GM21381 (cell line): ENCODE measurements around the gene CLDN19.

Experiments used
- ATAC-seq: cut with Tn5 transposase; IDR thresholded peaks from one replicate; pipeline ENCODE4 v1.9.1; 2021; ENCODE audit warnings: mild to moderate bottlenecking, moderate library complexity; ENCODE audit not compliant: unreplicated experiment

CLDN19 gene, protein sequence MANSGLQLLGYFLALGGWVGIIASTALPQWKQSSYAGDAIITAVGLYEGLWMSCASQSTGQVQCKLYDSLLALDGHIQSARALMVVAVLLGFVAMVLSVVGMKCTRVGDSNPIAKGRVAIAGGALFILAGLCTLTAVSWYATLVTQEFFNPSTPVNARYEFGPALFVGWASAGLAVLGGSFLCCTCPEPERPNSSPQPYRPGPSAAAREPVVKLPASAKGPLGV

DNA sequence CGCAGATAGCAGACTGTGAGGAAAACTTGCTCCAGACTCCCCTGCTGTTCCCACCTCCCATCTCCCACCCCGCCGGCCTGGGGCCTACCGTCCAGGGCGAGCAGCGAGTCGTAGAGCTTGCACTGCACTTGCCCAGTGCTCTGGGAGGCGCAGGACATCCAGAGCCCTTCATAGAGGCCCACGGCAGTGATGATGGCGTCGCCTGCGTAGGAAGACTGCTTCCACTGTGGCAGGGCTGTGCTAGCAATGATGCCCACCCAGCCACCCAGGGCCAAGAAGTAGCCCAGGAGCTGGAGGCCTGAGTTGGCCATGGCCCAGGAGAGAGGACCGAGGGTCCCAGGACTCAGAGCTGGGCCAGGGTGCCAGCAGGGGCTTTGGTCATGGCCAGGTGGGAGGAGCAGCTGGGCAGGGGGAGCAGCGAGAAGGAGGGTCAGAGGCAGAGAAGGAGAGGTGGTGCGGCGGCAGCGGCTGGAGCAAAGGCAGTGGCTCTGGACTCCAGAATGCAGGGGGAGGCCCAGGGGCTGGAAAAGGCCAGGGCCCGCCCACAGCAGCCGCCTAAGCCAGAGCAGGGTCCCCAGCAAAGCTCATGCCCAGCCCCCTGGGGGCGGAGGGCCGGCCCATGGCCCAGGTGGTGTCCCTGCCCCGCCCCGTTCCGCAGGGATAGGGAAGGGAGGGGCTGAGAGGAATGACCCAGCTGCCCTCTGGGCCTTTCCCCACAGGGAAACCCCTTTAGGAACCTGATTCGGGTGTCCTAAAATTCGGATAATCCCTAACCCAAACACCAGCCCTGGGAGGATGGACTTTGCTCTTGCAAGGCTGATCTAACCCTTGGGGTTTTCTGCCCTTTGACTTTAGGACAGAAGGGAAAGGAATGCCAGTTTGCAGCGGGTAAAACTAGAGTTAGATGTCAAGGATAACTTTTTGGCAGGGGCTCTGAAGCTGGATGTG lies at the start of gene CLDN19:
TSS of gene CLDN19 (minus strand) at position 484 of the 948 bp plus-strand sequence. CDS start at position 311, 173 bp downstream.
- no peak for ATAC-seq

DNA sequence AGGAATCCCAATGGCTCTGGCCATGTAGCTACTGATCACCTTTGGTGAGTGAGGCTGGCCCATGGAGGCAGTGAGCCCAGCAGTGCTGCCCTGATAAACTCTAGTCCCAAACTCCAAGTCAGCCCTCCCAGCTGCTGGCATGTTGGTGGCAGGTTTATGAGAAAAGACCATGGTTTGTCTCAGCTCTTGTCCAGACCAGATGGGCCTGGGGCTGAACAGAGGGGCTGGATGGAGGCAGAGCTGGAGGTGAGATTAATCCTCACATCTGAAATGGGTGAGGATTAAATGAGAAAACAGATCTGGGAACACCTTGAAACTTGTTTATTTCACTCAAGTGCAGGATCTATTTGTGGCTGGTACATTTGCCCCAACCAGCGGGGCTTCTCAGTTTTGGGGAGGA lies 48.0 kb upstream of the CLDN19 start:
- ATAC-seq, result no peak

DNA sequence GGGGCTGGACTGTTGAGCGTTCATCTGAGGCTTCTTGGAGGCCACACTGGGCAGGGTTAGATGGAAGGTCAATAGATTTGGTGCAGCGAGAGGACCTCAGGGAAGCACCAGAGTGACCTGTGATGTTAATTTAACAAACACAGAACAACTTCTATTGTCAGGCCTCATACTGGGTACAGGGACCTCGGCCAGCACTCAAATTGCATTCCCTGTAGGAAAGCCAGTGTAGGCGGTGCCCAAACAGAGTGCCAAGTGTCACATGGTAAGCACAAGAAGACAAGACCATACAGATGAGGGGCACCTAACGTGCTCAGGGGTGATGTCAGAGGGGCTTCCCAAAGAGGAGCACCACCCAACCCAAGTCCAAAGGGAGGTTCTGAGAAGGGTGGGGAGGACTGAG lies 46.1 kb upstream of the CLDN19 start:
- no peak for ATAC-seq

DNA sequence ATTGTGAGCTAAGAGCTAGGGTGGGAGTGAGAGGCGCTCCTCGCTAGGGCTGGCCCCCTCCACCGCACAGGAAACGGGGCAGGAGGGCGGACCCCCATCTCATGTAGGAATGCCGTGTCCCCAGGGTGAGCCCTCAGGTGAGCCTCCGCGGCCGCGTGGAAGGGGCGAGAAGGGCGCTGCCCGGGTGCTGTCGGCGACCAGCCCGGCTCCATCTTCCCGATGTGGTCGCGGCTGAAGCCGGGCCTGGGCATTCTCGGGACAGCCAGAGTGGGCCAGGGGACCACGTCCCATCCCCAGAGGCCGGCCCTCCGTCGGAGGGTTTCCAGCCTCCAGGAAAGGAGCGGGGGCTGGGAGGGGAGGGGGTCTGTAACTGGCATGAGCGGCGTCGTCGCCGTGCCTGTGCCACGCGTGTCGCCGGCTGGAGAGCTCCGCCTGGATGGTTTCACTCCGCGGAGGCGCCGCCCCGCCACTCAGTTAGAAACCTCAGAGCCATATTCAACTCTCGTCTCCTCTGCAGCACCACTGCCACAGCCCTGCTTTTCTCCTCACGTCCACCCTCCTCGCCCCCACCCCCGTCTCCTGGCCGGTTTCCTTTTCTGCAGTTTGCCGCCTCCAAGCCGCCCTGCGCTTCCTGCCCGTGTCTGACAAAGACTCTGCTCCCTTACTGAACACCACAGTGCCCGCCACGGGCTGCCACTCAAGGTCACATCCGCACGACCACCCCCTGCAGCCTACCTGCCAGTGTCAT lies 45.1 kb upstream of the CLDN19 start, which contains the start of gene TMEM269:
TSS of gene TMEM269 (plus strand) at position 46 of the 748 bp plus-strand sequence. CDS start 4,903 bp downstream, outside the sequence.
- no peak for ATAC-seq

DNA sequence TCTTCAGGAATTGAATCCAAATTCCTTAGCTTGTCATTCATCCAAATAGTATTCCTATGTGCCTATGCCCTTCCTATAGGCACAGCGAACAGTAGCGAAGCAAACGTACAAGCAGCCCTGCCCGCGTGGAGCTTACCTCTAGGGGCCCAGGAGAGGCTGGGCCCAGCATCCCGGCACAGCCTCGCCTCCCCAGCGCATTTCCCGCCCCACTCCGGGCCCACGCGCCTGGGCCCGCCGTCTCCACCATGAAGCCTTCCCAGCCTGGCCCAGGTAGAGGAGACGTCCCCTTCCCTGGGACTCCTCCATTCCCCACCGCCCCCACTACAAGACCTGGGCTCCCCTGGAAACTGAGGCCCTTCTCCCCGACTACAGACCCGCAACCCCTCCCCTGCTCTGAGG lies 44.5 kb upstream of the CLDN19 start:
- no peak for ATAC-seq

DNA sequence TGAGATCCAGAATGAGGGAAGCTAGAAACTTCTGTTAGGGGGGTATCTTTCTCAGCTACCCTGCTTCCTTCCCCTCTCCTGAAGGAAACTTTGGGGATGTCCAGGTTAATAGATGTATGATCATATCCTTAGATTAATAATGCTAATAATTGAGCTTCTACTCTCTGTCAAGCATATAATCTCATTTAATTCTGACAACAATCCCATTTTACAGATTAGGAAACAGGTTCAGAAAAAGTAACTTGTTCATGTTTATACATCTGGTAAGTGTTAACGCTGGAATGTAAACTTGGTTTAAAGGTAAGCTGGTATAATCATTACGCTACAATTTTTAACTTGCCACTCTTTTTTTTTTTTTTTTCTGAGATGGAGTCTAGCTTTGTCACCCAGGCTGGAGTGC lies 43.1 kb upstream of the CLDN19 start:
- no peak for ATAC-seq

DNA sequence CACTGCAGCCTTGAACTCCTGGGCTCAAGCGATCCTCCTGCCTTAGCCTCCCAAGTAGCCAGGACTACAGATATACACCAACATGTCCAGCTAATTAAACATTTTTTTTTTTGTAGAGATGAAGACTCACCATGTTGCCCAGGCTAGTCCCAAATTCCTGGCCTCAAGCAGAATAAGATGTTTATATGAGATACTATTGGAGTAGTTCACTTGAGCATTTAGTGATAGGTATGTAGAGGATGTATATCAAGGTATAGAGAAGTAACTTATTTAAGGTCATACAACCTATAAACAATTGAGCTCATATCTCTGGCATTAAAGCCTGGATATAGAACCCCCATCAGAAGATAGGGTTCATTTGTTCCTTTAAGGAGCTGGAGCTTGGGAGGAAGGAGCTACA lies 40.1 kb upstream of the CLDN19 start:
- ATAC-seq, result no peak

DNA sequence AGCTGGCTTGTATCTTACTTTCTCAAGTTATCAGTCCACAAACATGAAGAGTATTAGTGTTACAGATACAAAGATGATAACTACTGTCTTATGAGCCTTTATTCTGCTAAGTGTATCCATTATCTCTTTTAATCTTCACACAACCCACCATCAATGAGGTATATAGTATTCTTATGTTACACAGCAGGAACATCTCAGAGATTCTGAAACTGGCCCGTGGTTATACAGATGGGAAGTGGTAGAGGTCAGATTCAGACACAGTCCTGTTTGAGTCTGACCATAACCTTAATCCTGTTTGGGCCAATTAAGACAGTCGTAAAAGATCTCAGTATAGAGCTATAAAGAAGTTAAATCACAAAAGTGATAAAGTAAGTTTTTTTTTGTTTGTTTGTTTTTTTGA lies 39.7 kb upstream of the CLDN19 start:
- ATAC-seq, result no peak

DNA sequence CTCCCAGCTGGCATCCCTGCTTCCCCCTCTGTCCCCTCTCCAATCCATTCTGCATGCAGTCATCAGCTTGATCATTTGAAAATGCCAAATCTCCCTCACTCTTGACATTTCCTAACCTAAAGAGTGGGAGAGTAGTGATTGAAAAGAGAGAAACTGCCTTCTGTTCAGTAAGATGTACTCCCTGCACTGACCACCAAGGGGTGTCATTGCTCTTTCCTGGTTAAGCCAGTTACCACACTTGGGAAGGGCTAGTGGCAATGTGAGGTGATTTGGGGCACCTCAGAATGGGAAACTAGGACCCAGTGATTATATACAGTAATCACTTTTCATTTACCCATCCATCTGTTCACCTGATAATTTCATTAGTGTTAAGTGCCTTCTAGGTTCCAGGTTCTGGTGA lies 37.8 kb upstream of the CLDN19 start:
- no peak for ATAC-seq

DNA sequence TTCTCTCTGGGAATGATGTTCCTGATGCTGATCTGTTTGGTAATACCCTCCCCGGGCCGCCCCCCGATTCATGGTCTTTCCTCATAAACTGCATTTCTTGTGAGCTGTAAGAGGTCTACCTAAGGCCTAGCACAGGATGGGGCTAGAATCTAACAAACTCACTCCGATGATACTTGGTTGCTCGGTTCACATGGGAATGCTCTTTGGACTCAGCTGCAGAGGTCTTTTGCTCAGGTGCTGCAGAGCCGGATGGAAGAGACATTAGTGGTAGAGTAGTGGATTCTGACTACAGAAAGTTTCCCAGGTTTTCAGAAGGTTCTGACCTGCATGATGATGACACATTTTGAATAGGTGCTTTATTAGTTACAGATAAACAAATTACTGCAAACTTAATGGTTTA lies 36.5 kb upstream of the CLDN19 start:
- ATAC-seq, result no peak

DNA sequence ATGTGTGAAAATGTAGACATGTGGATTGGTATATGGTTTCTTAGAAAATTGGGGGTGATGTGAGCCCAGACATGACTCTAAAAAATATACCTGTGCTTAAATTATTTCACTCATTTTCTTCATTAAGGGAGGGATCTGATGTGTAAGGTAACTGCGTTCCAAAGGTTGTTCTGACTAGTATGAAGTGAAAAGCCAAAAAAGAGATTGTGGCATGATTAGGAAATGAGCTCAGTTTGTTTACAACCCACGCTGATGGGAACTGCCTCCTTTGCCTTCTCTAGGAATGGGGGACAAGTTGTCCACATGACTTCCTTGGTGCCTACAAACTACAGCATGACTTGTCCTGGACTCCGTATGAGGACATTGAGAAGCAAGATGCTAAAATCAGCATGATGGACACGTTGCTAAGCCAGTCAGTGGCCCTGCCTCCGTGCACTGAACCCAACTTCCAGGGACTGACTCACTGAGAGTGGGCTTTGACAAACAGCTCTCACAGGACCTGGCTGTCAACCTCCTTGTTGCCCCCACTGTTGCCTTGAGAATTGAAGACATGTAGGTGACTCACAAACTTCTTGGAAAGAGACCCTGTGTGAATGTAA lies 35.0 kb upstream of the CLDN19 start:
- ATAC-seq, result no peak

DNA sequence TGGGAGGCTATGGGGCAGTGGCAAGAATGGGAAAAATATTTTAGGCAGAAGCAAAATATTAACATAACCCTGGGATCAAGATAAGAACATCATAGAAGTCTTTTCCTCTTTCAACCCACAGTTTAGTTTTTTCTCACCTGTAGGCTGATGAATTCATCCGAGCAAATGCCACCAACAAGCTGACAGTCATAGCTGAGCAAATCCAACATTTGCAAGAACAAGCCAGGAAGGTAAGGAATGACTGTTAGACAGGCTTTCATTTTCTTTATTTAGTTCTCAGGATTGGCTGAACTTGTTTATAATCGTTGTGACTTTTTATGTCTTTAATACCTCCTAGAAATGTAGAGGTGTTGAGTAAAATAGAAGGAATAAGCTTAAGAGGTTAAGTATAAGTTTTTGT lies 33.4 kb upstream of the CLDN19 start:
- ATAC-seq, result no peak

DNA sequence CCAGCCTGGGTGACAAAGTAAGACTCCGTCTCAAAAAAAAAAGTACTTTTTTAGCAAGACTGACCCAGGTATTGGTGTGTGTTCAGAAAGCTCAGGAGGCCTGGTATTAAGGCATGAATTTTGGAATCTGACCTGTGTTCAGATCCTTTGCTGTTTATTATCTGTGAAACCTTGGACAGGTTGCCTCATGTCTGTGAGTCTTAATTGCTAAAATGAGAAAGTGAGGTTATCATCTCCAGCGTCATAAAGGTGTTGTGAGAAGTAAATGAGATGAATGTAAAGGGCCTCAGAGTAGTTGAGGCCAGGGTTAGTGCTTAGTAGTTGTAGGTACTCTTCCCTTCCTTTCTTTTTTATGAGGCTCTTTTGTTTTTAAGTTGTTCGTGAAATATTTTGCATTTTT lies 29.8 kb upstream of the CLDN19 start:
- no peak for ATAC-seq

DNA sequence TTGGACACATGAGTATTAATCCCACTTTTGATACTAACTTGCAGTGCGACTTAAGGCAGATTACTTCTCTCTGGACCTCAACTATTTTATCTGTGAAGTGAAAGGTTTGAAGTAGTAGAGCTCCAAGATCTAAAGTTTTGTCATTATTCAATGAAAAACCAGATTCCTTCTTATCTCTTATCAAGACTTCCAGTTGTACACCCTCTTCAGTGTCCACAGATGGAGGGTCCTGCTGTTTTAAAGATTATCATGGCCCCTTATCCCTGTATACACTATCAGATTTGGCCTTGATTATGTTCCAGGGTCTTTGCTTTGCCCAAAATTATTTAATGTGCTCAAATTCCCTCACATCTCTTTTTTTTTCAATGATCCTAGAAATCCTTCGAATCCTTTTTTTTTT lies 28.1 kb upstream of the CLDN19 start:
- no peak for ATAC-seq

DNA sequence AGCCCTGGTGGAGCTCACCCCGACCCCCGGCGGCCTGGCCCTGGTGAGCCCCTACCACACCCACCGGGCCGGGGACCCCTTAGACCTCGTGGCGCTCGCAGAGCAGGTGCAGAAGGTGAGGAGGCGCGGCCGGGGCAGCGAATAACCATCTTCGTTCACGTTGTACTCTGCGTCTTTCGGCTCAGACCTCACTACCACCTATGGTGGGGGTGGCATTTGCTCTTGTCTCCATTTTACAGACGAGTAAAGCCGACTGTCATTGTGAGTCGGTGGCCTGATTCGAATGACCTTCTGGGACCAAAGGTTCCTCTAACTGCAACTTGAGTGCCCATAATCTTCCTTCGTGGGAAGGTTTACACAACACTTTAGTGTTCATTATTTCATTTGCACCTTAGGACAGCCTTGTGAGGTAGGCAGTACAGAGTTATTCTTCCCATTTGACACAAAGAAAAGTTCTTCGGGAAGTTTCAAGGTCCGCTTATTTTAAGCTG lies 27.5 kb upstream of the CLDN19 start:
- ATAC-seq, result peak; percentile 29

DNA sequence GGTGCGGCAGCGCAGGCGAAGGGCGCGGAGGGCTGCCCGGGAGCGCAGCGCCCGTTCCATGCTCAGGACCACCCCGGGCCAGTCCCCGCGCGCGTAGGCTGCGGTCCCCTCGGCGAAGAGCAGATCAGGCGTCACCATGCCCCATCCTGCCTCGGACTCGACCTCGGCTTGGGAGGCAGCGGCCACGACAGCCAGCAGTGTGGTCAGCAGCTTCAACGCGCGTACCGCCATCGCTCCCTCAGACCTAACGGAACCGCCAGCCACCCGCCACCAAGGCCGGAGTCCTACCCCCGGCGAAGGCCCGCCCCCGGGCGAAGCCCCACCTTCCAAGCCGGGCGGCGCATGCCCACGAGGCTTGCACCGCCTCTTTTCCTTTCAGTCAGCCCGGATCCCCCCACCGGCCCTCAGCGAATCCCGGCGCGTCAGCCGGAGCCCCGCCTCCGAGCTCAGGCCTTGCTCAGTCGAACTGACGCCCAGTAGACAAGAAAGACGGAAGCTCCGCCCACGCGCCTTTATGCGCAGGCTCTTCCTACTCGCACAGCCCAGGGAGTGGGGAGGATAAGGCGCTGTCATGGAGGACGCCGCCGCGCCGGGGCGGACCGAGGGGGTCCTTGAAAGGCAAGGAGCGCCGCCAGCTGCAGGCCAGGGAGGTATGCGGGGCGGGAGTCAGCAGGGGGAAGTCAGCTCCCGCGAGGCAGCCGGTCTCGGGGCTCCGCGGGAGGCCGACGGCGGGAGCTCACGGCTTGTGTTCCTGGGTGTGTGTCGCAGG lies 26.9 kb upstream of the CLDN19 start, which contains the start of the genes C1orf50 and P3H1:
TSS of gene C1orf50 (plus strand) at position 509 of the 769 bp plus-strand sequence. CDS start at position 572, 63 bp downstream.
TSS of gene P3H1 (minus strand) at position 288 of the 769 bp plus-strand sequence. CDS start at position 231, 57 bp downstream.
- peak; percentile 87 for ATAC-seq

DNA sequence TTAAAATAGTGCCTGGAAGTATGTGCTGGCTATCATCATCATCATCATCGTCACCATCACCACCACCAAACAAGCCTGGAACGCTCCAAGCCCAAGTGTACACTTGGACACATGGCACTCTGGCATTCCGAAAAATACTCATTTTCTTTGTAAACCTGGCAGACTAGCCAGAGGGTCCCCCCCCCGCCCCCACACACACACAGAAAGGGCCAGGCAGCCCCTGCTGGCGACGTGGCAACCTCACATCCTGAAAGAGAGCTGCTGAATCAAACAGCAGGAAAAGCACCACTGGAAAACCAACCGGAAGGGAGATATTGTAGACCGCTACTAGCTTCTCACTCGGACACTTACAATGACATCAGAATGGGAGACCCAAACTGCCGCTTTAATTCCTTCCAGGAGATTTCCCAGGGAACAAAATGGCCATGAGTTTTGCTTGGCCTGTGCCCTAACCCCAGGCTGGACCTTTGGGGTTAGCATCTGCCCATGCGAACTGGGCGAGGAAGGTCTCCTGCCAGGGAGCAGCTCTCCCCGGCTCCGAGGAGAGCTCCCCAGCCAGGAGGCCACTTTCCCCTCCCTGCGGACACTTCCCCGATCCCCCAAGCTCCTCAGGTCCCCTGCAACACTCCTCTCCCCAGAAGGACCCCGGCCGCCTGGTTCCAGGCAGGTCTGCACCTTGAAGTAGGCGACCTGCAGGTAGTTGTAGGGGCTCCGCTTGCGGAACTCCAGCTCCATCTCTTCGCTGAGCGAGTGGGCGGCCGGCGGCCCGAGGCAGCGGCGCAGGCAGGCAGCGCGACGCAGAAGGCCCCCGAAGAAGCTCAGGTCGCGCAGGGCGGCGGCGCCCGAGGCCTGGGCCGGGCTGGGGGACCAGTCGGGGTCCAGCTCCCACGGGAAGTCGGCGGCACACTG lies 26.1 kb upstream of the CLDN19 start:
- ATAC-seq, result peak; percentile 14

DNA sequence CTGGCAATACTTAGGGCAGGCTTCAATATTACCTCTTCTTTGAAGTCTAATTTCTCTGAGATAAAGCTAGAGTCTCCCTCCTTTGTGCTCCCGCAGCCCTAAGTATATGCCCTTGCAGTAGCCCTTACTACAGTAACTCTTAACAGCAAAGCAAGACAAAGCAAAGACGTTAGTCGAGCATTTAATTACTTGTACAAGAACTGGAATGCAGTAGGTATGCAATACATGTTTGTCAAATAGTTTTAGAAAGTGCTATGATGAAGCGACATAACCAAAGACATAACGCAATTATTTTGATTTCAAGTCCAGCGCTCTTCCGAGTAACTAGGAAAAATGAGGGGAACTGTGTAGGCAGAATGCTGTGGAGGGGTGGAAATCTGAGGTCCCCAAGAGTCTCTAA lies 25.2 kb upstream of the CLDN19 start:
- no peak for ATAC-seq

DNA sequence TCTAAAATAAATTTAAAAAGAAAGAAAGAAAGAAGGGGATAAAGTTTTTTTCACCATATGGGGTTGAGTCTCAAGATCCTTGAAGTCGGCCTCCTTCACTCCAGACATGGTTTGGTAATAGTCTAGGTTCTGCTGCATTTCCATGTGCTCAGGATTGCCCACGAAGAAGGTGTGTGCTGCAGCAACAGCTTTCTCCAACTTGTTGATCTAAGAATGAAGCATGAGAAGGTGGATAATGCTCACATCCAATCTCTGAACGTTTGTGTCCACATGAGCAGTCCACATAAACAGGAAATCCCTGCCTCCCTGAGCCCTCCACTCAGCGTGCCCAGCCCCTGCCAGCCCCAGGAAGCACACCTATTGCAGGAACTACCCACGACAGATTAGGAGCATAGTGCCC lies 22.2 kb upstream of the CLDN19 start:
- ATAC-seq, result no peak
